Spleen (tissue), 7 donors: Measurements from ENCODE around the gene PNCK.

Experiments used
- POLR2AphosphoS5 ChIP-seq, 3 donors: sonication (generic); formaldehyde crosslinking; IDR thresholded peaks; one replicate each; pipeline ENCODE4 v1.5.1; 2017; ENCODE audit warnings: antibody characterized with exemption in 3 of 3
- TF ChIP-seq, protein P1 (sequence below), 11 experiments: fragments of 200-600 bp in 7 of 11; fragments of 450-650 bp in 4 of 11; sonication (generic) in 4 of 11; IDR thresholded peaks in 8 of 11; conservative IDR thresholded peaks in 3 of 11; 1 replicate in 7 of 11; 2 replicates in 4 of 11; pipeline versions ENCODE4 v1.4.0 to v1.8.0; 2016 to 2021; ENCODE audit warnings: antibody characterized with exemption in 11 of 11, inconsistent platforms in 4 of 11, mild to moderate bottlenecking in 1 of 11
- donor health status: DM: no; HTN: no; CAD: no; lungs with moderate emphysema.
- donor health status: DM: no; HTN: no; CAD: no.
- donor health status: DM: no; HTN: no; CAD: no.

- TF ChIP-seq, protein P1, sequence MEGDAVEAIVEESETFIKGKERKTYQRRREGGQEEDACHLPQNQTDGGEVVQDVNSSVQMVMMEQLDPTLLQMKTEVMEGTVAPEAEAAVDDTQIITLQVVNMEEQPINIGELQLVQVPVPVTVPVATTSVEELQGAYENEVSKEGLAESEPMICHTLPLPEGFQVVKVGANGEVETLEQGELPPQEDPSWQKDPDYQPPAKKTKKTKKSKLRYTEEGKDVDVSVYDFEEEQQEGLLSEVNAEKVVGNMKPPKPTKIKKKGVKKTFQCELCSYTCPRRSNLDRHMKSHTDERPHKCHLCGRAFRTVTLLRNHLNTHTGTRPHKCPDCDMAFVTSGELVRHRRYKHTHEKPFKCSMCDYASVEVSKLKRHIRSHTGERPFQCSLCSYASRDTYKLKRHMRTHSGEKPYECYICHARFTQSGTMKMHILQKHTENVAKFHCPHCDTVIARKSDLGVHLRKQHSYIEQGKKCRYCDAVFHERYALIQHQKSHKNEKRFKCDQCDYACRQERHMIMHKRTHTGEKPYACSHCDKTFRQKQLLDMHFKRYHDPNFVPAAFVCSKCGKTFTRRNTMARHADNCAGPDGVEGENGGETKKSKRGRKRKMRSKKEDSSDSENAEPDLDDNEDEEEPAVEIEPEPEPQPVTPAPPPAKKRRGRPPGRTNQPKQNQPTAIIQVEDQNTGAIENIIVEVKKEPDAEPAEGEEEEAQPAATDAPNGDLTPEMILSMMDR (IDR thresholded peaks at IDR 0.05 in 8 of 11, conservative IDR thresholded peaks at IDR 0.05 in 3 of 11) = no peak
- peak in 2 of 3 donors; percentile 21 to 58 for TF ChIP-seq POLR2AphosphoS5 (IDR thresholded peaks at IDR 0.05)
These were observed 19.8 kb upstream of the PNCK start for GRCh38 chrX:153693216-153694086.
